Breast epithelium (tissue), 3 donors: ENCODE results near the gene H3-3A.

Source experiments
- POLR2A ChIP-seq: fragments of 450-650 bp; IDR thresholded peaks from one replicate; pipeline ENCODE4 v1.6.1; 2016; ENCODE audit warnings: antibody characterized with exemption, mild to moderate bottlenecking, moderate library complexity
- TF ChIP-seq, protein P1 (sequence below), 3 donors: fragments of 450-650 bp; IDR thresholded peaks; one replicate each; pipeline ENCODE4 v1.5.1; 2016 to 2017; ENCODE audit warnings: antibody characterized with exemption in 3 of 3, mild to moderate bottlenecking in 3 of 3, moderate library complexity in 3 of 3

DNA sequence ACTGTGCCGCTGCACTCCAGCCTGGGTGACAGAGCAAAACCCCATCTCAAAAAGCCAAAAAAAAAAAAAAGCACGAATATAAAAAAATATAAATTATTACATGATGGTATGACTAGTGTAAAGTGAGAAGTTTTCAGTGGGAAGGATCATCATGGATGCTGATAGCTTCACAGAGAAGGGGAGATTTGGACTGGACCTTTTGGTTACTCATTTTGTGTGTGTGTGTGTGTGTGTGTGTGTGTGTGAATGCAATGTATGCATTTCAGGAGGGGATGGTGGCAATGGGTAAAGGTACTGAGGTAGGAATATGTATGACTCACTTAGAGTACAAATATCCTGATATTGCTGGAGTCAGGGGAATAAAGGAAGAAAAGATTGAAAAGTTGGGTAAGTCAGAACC lies 40.7 kb upstream of the H3-3A start:
- TF ChIP-seq, protein P1, sequence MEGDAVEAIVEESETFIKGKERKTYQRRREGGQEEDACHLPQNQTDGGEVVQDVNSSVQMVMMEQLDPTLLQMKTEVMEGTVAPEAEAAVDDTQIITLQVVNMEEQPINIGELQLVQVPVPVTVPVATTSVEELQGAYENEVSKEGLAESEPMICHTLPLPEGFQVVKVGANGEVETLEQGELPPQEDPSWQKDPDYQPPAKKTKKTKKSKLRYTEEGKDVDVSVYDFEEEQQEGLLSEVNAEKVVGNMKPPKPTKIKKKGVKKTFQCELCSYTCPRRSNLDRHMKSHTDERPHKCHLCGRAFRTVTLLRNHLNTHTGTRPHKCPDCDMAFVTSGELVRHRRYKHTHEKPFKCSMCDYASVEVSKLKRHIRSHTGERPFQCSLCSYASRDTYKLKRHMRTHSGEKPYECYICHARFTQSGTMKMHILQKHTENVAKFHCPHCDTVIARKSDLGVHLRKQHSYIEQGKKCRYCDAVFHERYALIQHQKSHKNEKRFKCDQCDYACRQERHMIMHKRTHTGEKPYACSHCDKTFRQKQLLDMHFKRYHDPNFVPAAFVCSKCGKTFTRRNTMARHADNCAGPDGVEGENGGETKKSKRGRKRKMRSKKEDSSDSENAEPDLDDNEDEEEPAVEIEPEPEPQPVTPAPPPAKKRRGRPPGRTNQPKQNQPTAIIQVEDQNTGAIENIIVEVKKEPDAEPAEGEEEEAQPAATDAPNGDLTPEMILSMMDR (IDR thresholded peaks at IDR 0.05), result no peak
- TF ChIP-seq POLR2A, result no peak
